MCF 10A (cell line): ENCODE measurements around the gene CAMTA1. TPM values are rescaled to one million over a fixed set of nuclear protein-coding genes. Genes with fewer than 3 reads are reported as not detected.

Experiments
- BruUV-seq: library from RNA; stranded (reverse); fragments of 400-500 nt; replicated peaks from 2 replicates; lab custom pipeline; 2021; lab: Mats Ljungman, UMichigan
- CTCF ChIA-PET: fragments of 300-600 bp; sonication (Branson Sonifier 250); formaldehyde crosslinking; extraction: SDS; loops from one replicate; lab custom pipeline; 2021; ENCODE audit warnings: antibody characterized with exemption, inconsistent platforms; lab: Yijun Ruan, JAX
- POLR2A ChIA-PET: fragments of 300-600, 350-650 bp; sonication (Branson Sonifier 250); formaldehyde crosslinking; extraction: SDS; loops from one replicate; lab custom pipeline; 2020; ENCODE audit warnings: antibody characterized with exemption, inconsistent platforms; lab: Yijun Ruan, JAX
- DNase-seq: peaks from one replicate; pipeline ENCODE4 v3.0.0-alpha.2; 2018; ENCODE audit not compliant: unreplicated experiment
- H3K27ac Mint-ChIP-seq: one replicate; pipeline ENCODE4 v1.8.0; 2022; ENCODE audit warnings: mild to moderate bottlenecking, low read depth, mixed read lengths; ENCODE audit not compliant: unreplicated experiment
- H3K27me3 Mint-ChIP-seq: one replicate; pipeline ENCODE4 v1.8.0; 2022; ENCODE audit warnings: mixed read lengths; ENCODE audit not compliant: insufficient read depth, unreplicated experiment
- H3K36me3 Mint-ChIP-seq: one replicate; pipeline ENCODE4 v1.8.0; 2022; ENCODE audit warnings: mild to moderate bottlenecking, moderate library complexity, mixed read lengths; ENCODE audit not compliant: insufficient read depth, unreplicated experiment
- H3K4me1 Mint-ChIP-seq: one replicate; pipeline ENCODE4 v1.8.0; 2022; ENCODE audit warnings: mixed read lengths; ENCODE audit not compliant: insufficient read depth, unreplicated experiment
- H3K4me3 Mint-ChIP-seq: one replicate; pipeline ENCODE4 v1.8.0; 2022; ENCODE audit warnings: mild to moderate bottlenecking, moderate library complexity, mixed read lengths; ENCODE audit not compliant: unreplicated experiment
- H3K9me3 Mint-ChIP-seq: one replicate; pipeline ENCODE4 v1.8.0; 2022; ENCODE audit warnings: mixed read lengths; ENCODE audit not compliant: unreplicated experiment
- intact Hi-C: fragments of 100-400 bp; cut with micrococcal nuclease; formaldehyde crosslinking; loops from 2 replicates; pipeline ENCODE4 v1.14.1; 2022
- total RNA-seq: library from RNA; stranded (reverse); gene quantifications from 2 replicates; pipeline ENCODE4 v1.2.3, GENCODE V29; 2022
- TF ChIP-seq, protein P1 (sequence below): fragments of 200-600 bp; IDR thresholded peaks from one replicate; pipeline ENCODE4 v1.8.0; 2022; ENCODE audit warnings: antibody characterized with exemption, mild to moderate bottlenecking; ENCODE audit not compliant: unreplicated experiment

The CAMTA1 gene
- total RNA-seq, 1 experiment from 2014 or later, result 74.1 TPM

- DNase-seq, result no peak
- no peak overlapping the region for H3K4me3 Mint-ChIP-seq
- TF ChIP-seq, protein P1, sequence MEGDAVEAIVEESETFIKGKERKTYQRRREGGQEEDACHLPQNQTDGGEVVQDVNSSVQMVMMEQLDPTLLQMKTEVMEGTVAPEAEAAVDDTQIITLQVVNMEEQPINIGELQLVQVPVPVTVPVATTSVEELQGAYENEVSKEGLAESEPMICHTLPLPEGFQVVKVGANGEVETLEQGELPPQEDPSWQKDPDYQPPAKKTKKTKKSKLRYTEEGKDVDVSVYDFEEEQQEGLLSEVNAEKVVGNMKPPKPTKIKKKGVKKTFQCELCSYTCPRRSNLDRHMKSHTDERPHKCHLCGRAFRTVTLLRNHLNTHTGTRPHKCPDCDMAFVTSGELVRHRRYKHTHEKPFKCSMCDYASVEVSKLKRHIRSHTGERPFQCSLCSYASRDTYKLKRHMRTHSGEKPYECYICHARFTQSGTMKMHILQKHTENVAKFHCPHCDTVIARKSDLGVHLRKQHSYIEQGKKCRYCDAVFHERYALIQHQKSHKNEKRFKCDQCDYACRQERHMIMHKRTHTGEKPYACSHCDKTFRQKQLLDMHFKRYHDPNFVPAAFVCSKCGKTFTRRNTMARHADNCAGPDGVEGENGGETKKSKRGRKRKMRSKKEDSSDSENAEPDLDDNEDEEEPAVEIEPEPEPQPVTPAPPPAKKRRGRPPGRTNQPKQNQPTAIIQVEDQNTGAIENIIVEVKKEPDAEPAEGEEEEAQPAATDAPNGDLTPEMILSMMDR, result no peak
- no peaks in the 10 kb centered on the region for H3K4me1 Mint-ChIP-seq
- no peak overlapping the region for H3K27ac Mint-ChIP-seq
- POLR2A ChIA-PET, result no interaction called here
- BruUV-seq, result no TSS peak
- H3K36me3 Mint-ChIP-seq, result no peaks in the 10 kb centered on the region
- CTCF ChIA-PET, result interaction anchor here (2.2 kb wide), 1 partner anchor 52 kb away, joined by 8 read pairs; no protein-coding TSS in a partner anchor
- H3K27me3 Mint-ChIP-seq, result peaks cover 46% of the 10 kb centered on the region
- H3K9me3 Mint-ChIP-seq, result no peaks in the 10 kb centered on the region
- intact Hi-C loops, result no loop called here
These were observed 934.3 kb downstream of the CAMTA1 start for GRCh38 chr1:7719468-7720094.

DNA sequence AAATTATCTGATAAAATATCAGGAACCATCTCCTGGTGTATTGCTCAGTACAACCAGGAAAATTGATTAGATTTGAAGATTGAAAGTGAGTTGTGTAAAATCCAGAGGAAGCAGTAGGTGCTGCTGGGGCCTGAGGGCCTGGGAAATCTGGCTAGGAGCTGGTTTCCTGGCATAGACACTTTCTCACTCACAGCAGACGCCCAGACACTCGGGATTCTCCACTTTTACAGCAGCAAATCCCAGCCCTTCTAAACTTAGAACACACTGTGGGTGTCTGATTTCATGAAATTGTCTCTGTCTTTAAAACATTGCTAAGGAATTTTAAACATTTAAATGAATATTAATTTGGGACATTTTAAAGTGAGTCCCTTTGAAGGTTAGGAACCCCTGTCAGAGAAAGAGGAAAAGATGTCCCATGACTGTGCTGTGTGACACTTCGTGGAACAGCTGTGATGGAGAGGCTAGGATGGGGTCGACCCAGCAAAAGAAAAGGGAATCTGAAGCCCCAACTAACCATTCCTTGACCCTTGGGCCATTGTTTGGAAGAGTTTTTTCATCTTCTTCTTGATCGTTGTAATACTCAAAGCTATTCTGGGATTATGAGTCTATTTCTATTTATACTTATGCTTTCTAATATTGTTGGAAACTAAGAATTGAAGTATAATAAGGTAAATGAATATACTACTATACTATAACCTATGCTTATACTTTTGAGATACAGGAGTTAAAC, 936.9 kb downstream of the CAMTA1 start:
- no TSS peak for BruUV-seq
- intact Hi-C loops, result no loop called here
- no peaks in the 10 kb centered on the region for H3K36me3 Mint-ChIP-seq
- no peak for DNase-seq
- ChIA-PET POLR2A (no interaction called here), CTCF (interaction anchor here (0.5 to 1.0 kb wide), 4 partner anchors 30 to 1284 kb away, joined by 3 to 4 read pairs (median 3); no protein-coding TSS in a partner anchor)
- TF ChIP-seq, protein P1, result no peak
- H3K27ac Mint-ChIP-seq, result no peak overlapping the region
- peaks cover 26% of the 10 kb centered on the region for H3K27me3 Mint-ChIP-seq
- no peak overlapping the region for H3K4me3 Mint-ChIP-seq
- no peaks in the 10 kb centered on the region for H3K9me3 Mint-ChIP-seq
- H3K4me1 Mint-ChIP-seq, result no peaks in the 10 kb centered on the region

DNA sequence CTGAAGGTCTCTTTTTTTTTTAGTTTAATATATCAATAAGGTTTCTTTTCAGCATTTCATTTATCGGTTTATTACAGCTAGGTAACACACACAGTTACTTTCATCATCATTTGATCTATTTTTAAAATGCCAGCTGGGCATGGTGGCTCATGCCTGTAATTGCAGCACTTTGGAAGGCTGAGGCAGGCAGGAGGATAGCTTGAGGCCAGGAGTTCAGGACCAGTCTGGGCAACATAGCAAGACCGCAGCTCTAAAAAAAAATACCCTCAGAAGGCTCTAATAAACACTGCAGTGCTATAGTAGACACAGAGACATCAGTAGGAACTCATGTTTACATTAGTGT, 937.4 kb downstream of the CAMTA1 start:
- ChIA-PET CTCF (interaction anchor here (0.6 to 0.9 kb wide), 2 partner anchors 31 to 47 kb away, joined by 3 read pairs; no protein-coding TSS in a partner anchor), POLR2A (no interaction called here)
- H3K4me1 Mint-ChIP-seq, result no peaks in the 10 kb centered on the region
- TF ChIP-seq, protein P1, result no peak
- no peak overlapping the region for H3K27ac Mint-ChIP-seq
- no peak overlapping the region for H3K4me3 Mint-ChIP-seq
- H3K36me3 Mint-ChIP-seq, result no peaks in the 10 kb centered on the region
- BruUV-seq, result no TSS peak
- no peaks in the 10 kb centered on the region for H3K9me3 Mint-ChIP-seq
- no peak for DNase-seq
- intact Hi-C loops, result no loop called here
- H3K27me3 Mint-ChIP-seq, result peaks cover 22% of the 10 kb centered on the region

DNA sequence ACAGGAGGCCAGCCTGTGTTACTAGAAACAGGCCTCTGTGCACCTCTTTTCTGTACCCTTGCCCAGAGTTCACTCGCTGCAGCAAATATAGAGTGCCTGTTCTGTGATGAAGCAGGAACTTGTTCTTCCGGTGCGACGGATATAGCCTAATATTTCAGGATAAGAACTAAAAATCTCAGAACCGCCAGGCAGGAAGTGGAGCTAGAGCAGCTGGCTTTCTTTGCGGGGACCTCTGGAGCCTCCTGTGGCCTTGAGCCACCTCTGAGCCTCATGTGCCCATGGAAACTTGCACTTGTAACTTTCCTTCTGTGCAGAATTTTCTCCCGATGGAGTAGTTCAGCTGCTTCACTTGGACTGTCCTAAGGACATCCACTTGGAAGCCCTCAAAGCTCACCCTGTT, 941.4 kb downstream of the CAMTA1 start:
- DNase-seq, result no peak
- POLR2A ChIA-PET, result no interaction called here
- H3K4me1 Mint-ChIP-seq, result no peaks in the 10 kb centered on the region
- CTCF ChIA-PET, result interaction anchor here (0.6 to 1.8 kb wide), 3 partner anchors 18 to 58 kb away, joined by 3 to 8 read pairs (median 5); no protein-coding TSS in a partner anchor
- TF ChIP-seq, protein P1, result no peak
- intact Hi-C loops, result no loop called here
- H3K4me3 Mint-ChIP-seq, result no peak overlapping the region
- peaks cover 13% of the 10 kb centered on the region for H3K27me3 Mint-ChIP-seq
- BruUV-seq, result no TSS peak
- H3K9me3 Mint-ChIP-seq, result no peaks in the 10 kb centered on the region
- no peak overlapping the region for H3K27ac Mint-ChIP-seq
- no peaks in the 10 kb centered on the region for H3K36me3 Mint-ChIP-seq
